Activated CD4-positive, alpha-beta T cell treated with anti-CD3 and anti-CD28 coated beads, Interleukin-2, Interleukin-4, amounts not matched to agents 100 ng/mL and 50 ng/mL, durations not matched to agents 16 hours and 8 hours (primary cell): ENCODE measurements around the gene SCAF4.
"Not testable (repeated sequence)": the region's sequence is repeated elsewhere in the genome, so short reads cannot be mapped to it uniquely, and the experiment has no call there.

ENCODE experiments used
- DNase-seq: peaks from one replicate; pipeline ENCODE4 v3.0.0-alpha.2; 2020; ENCODE audit warnings: low spot score

SCAF4 gene

DNA sequence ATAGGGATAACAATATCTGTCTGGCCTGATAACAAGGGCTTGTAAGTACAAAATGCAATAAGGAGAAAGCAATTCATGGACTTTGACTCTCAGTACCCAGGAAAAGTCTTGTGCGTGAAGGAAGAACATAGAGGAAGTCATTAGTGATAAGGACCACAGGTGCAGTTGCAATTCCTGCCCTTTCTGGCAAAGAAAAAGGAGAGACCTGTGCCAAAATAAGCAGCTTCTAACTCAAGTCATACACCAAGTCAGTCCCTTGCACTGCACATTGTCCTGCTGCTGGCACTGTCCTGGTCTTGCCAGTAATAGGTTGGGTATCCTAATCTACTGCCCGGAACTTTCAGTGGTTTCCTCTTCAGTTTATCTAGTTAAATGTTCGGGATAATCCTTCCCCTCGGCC, 87.3 kb downstream of the SCAF4 start:
- no peak for DNase-seq

DNA sequence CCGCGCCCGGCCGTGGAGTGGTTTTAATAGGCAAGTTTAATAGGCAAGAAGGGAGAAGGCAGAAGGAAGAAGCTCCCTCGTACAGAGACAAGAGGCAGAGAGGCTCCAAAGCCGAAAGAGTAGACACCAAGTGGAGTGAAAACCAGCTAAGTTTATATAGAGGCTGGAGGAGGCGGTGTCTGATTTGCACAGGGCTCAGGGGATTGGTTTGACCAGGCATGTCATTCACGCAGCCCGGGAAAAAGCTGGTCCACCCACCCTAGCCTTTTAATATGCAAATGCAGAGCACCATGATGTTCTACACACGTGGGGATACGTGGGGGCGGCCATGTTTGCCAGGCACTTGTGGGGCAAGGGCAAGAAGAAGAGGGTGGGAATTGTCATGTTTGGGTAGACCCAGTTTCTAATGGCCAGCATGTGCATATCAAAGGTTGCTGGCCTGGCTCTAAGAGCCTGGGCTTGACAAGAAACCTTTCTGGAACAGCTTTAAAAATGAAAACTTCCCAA, 90.4 kb downstream of the SCAF4 start:
- no peak for DNase-seq

DNA sequence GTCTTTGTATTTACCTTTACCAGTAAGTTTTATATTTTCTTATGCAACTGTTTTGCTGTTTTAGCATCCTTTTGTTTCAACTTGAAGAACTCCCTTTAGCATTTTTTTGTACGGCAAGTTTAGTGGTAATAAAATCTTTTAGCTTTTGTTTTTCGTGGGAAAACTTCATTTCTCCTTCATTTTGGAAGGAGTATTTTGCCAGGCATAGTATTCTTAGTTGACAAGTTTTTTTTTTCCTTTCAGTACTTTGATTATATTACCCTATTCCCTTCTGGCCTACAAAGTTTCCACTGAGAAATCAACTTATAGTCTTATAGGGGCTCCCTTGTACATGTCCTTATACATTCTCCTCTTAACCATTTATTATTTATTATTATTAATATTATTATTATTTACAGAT, 95.0 kb downstream of the SCAF4 start:
- DNase-seq: no peak

DNA sequence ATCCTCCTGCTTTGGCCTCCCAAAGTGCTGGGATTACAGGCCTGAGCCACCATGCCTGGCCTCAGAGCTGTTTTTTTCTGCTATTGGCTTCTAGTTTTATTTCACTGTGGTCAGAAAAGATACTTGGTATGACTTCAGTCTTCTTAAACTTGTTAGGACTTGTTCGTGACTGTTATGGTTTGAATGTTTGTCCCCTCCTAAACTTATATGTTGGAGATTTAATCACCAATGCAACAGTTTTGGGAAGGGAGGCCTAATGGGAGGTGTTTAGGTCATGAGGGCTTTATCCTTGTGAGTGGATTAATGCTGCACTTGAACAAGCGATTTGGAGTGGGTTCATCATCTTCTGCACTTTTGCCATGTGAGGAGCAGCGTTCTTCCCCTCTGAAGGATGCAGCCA, 96.9 kb downstream of the SCAF4 start:
- no peak for DNase-seq

DNA sequence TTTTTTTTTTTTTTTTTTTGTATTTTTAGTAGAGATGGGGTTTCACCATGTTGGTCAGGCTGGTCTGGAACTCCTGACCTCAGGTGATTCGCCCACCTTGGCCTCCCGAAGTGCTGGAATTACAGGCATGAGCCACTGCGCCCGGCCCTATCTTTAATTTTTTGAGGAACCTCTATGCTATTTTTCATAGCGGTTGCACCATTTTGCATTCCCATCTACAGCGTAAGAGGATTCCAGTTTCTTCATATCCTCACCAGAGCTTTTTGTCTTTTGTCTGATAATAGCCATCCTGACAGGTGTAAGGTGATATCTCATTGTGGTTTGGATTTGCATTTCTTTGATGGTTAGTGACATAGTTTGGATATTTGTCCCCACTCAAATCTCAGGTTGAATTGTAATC, 100.0 kb downstream of the SCAF4 start:
- DNase-seq: not testable (repeated sequence)

DNA sequence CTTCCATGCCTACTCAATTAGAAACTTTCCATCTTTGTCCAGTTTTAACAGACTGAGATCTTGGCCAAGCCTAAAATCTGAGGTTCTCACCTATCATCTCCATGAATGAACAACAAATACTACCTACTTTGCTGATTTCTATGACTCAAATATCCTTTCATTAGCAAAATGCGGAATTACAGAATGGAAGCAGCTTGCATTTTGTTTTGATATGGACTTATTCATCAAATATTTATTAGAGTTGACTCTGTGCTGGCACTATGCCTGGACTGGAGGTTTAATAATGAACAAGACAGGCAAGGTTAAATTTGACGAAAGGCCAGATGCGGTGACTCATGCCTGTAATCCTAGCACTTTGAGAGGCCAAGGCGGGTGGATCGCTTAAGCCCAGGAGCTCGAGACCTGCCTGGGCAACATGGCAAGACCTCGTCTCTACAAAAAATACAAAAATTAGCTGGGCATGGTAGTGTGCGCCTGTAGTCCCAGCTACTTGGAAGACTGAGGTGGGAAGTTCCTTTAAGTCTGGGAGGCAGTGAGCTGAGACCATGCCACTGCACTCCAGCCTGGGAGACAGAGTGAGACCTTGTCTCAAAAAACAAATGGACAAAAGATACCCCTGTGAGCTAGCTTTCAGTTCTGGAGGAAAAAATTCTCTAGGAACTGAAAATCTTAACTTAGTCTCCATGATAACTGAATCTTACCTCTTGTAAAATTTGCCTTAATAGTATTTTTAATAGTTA, 101.8 kb downstream of the SCAF4 start:
- DNase-seq: no peak

DNA sequence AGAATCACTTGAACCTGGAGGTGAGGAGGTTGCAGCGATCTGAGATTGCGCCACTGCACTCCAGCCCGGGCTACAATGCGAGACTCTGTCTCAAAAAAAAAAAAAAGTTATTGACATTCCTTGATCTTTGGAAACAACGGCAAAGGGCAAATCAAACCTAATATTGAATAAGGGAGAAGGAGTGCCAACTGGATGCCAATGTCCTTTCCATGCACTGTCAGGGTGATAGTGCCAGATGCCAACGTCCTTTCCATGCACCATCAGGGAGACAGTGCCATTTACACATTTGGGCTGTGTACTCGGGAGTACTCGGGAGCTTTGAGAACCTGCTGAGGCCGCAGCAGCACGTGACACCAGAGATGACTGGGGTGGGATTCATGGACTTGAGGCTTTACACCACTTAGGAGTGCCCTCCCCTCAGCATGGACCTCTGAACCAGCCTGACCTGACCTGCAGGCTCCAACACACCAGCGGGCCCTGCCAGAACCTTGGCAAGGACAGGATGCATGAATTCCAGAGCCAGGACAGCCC, 106.9 kb downstream of the SCAF4 start:
- no peak for DNase-seq

DNA sequence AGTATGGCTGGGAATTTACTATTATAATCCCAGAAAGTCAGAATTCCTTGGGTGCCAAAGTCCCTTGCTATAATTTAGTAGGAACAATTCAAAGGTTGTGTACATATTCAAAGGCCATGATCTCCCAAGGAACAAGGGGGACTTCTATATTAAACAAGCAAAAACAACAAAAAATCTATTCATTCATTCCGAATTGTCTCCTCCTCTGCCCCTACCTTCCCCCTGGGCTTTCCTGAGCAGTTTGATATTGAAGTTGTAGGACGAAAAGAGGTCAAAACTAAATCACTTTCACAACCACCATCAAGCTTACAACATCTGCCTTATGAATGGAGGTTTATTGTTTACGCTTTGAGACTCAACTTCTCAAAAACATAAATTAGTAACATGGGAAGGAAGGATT, 107.7 kb downstream of the SCAF4 start:
- DNase-seq: no peak

DNA sequence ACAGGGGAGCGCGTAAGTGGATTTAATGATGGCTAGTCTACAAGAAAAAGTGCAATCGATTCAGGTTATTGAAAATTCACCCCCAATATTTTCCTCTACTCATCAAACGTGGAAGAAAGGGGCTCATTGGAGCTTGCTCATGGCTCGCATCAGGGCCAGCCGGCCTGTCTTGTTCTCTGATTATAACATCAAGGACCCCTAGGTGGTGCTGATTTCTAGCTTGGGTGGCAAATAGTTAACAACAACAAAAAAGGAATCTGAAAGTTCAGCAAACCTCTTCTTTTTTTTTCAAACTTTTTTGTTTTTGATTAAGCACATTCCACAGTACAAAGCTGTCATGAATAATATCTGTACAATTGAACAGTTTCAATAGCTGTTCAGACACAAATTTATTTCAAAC, 108.3 kb downstream of the SCAF4 start:
- peak; percentile 10 for DNase-seq

DNA sequence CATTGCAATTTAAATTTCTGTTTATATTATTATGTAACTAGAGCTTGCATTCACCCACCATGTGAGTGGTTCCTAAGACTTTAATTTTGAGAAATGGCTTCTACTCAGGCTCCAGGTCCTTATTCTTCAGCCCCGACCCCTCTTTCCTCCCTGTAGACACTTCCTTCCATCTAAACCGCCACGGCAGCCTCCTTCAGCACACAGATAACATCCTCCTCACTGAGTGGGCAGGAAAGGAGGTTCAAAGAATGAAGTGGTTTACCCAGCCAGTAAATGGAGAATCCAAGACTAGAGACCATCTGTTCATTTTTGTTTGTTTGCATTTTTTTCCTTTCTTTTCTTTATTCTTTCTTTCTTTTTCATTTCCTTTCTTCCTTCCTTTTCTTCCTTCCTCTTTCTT, 109.5 kb downstream of the SCAF4 start:
- DNase-seq: no peak
